Kidney (tissue), 2 donors: ENCODE data around the gene PEX5. TPM values are rescaled to one million over a fixed set of nuclear protein-coding genes. Genes with fewer than 3 reads are reported as not detected.

Experiments used
- polyA plus RNA-seq: library from polyadenylated mRNA; stranded (reverse); fragments of 350-450 nt; fragmentation: Illumina TruSeq; extraction: RNeasy Lipid Tissue Mini Kit (QIAGEN cat#74804); gene quantifications from one replicate; pipeline ENCODE4 v1.2.3, GENCODE V29; 2014; ENCODE audit warnings: low read depth, low replicate concordance; ENCODE audit not compliant: insufficient read depth
- total RNA-seq: library from RNA; stranded (reverse); fragmentation: NEBNext Ultra II Directional; extraction: Animal tissue kit (Norgen Biotek cat#: 25700); gene quantifications from one replicate; pipeline ENCODE4 v1.2.1, GENCODE V29; 2021
- donor health status: DM: yes; HTN: yes; CAD: no.

The PEX5 gene
- total and polyA plus RNA-seq, 2 donors from 2014 or later: 30.8 to 42.3 TPM

Other genes with a start within 250 kb of the PEX5 start
- gene RNU7-1, start 245.9 kb upstream of the PEX5 start, total RNA-seq: not detected
- not detected for gene RNU7-1, start 245.9 kb upstream of the PEX5 start, polyA plus RNA-seq
- 175 TPM for gene C12orf57, start 245.7 kb upstream of the PEX5 start, total RNA-seq
- 336 TPM for gene C12orf57, start 245.7 kb upstream of the PEX5 start, polyA plus RNA-seq
- 70.8 TPM for gene PTPN6, start 238.3 kb upstream of the PEX5 start, total RNA-seq
- 38.0 TPM for gene PTPN6, start 238.3 kb upstream of the PEX5 start, polyA plus RNA-seq
- 141 TPM for gene PHB2, start 219.0 kb upstream of the PEX5 start, total RNA-seq
- 222 TPM for gene PHB2, start 219.0 kb upstream of the PEX5 start, polyA plus RNA-seq
- gene EMG1, start 218.8 kb upstream of the PEX5 start, total RNA-seq: 50.3 TPM
- gene EMG1, start 218.8 kb upstream of the PEX5 start, polyA plus RNA-seq: 74.3 TPM
- 77.8 TPM for gene LPCAT3, start 171.2 kb upstream of the PEX5 start, total RNA-seq
- gene LPCAT3, start 171.2 kb upstream of the PEX5 start, polyA plus RNA-seq: 59.2 TPM
- 402 TPM for gene C1S, start 129.0 kb upstream of the PEX5 start, total RNA-seq
- gene C1S, start 129.0 kb upstream of the PEX5 start, polyA plus RNA-seq: 81.2 TPM
- 514 TPM for gene C1R, start 97.2 kb upstream of the PEX5 start, total RNA-seq
- gene C1R, start 97.2 kb upstream of the PEX5 start, polyA plus RNA-seq: 183 TPM
- gene C1RL, start 80.5 kb upstream of the PEX5 start, total RNA-seq: 147 TPM
- gene C1RL, start 80.5 kb upstream of the PEX5 start, polyA plus RNA-seq: 25.2 TPM
- gene RBP5, start 60.8 kb upstream of the PEX5 start, total RNA-seq: 74.6 TPM
- gene RBP5, start 60.8 kb upstream of the PEX5 start, polyA plus RNA-seq: 609 TPM
- 64.2 TPM for gene CLSTN3, start 59.3 kb upstream of the PEX5 start, total RNA-seq
- gene CLSTN3, start 59.3 kb upstream of the PEX5 start, polyA plus RNA-seq: 33.0 TPM
- not detected for gene ACSM4, start 114.4 kb downstream of the PEX5 start, total RNA-seq
- gene ACSM4, start 114.4 kb downstream of the PEX5 start, polyA plus RNA-seq: not detected